A204.1 (cell line): ENCODE results near the gene METTL27.
"Not testable (repeated sequence)": the region's sequence is repeated elsewhere in the genome, so short reads cannot be mapped to it uniquely, and the experiment has no call there.

Source experiments
- FAIRE-seq: peaks from 2 replicates; lab custom pipeline; 2012; peaks lifted over from hg19 to GRCh38; lab: Jason Lieb, UNC

METTL27 gene

DNA sequence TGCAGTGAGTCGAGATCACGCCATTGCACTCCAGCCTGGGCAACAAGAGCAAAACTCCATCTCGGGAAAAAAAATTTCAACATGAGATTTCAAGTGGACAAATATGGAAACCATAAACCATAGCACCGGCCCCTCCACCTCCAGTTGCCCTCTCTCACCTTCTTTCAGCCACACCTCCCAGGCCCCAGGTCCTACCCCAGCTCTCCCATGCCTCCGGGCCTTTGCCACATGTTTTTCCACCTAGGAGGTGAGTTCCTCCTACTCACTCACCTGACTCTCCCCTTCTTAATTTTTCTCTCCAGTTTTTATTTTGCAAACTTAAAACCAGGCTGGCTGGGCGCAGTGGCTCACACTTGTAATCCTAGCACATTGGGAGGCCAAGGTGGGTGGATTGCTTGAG lies 25.2 kb downstream of the METTL27 start:
- FAIRE-seq = no peak

GRCh38 chr7:73815436-73815835 lies 26.9 kb downstream of the METTL27 start:
- no peak for FAIRE-seq

GRCh38 chr7:73812996-73813395 lies 29.3 kb downstream of the METTL27 start:
- FAIRE-seq = no peak

DNA sequence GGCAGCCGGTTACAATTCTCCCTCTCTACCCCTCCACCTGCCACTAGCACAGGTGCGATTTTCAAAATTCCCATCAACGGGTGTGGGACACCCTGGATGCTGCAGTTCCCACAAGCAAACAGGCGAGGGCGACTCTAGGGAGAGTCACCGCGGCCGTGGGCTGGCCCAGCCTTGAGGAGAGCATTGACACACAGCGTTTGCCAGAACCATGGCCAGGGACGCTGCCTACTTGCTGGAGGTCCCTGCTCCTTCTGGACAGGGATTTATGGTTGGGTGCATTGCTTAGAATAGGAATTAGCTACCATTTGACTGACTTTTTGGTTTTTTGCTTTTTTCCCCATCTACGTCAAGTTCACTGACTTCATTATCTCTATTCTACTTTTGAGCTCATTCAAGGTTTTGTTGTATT lies 30.6 kb downstream of the METTL27 start:
- no peak for FAIRE-seq

DNA sequence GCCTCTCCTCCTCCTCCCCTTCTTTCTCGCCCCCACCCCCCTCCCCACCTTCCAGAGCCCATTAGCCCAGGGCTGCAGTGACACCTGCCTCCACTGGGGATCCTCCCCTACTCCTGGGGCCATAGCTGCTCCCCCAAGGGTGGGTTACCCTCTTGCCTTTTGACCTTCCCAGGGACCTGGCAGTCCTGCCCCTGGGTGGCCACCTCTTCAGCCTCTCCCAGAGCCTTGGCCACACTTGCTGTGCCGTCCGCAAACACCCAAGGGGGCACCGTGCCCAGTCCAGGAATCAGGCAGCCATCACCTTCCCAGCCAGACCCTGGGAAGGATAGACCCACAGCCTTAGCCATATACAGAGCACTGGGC lies 31.3 kb downstream of the METTL27 start:
- FAIRE-seq = no peak

DNA sequence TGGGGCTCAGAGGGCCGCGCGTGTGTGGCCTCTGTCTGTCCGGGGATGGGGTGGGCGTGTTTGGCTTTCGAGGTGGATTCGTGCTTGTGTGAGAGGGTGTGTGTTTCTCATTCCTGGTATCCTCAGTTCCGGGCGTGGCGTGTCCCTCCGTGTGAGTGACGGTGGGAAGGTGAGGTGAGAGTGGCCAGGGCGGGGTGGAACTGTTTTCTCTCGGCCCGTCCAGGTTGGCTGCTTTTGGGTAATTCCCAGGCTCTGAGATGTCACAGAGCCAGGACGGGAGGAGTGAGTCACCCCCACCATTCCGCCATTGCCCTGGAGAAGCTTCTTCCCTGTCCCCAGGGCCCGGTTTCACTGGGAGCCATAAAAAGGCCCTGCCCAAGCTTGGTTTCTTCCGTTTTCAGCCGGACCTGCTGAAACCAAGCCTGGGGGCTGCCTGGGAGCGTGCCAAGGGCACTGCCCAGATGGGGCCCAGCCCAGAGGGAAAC lies 32.8 kb downstream of the METTL27 start:
- FAIRE-seq = no peak

- no peak for FAIRE-seq
These were observed 39.9 kb downstream of the METTL27 start for GRCh38 chr7:73802459-73802858.

DNA sequence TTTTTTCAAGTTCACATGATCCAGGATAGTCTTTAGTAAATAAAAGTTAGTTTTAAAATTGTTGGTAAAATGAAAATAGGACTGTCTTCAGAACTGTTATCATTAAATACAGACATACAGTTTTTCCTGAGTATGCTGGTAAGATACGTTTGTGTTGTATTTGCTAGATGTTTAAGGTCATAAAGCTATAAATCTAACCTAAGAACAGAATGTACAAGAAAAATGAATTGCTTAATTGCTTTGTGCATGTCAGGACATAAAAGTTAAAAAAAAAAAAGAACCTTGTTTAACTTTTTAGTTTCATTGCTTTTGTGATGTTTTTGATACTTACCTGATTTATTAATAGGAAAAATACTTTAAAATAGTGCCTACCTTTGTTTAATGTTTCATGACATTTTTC lies 40.7 kb downstream of the METTL27 start:
- no peak for FAIRE-seq

- FAIRE-seq = no peak
These were observed 42.8 kb downstream of the METTL27 start for GRCh38 chr7:73799282-73800141.

GRCh38 chr7:73797176-73797575 lies 45.1 kb downstream of the METTL27 start:
- not testable (repeated sequence) for FAIRE-seq

GRCh38 chr7:73796656-73797055 lies 45.7 kb downstream of the METTL27 start:
- FAIRE-seq = not testable (repeated sequence)

- not testable (repeated sequence) for FAIRE-seq
These were observed 47.1 kb downstream of the METTL27 start for GRCh38 chr7:73795188-73795587.

GRCh38 chr7:73791170-73791690 lies 51.1 kb downstream of the METTL27 start:
- FAIRE-seq = not testable (repeated sequence)

DNA sequence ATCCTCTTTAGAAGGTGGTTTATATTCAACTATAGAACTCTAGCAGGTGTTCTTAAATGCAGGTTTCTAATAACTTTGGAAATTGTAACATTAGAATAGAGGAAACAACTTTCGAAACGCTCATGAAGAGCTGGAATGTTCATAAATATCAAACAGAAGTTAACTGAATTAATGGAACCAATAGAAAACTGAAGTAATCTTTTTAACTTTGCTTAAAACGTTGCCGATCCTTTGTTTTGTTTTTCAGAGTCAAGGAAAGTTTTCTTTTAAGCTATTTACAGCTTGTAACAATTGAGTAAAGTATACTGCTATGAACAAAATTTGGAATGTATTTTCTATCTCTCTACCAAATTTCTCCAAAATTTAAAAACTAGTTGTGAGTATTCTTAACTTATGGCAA lies 53.3 kb downstream of the METTL27 start:
- no peak for FAIRE-seq

DNA sequence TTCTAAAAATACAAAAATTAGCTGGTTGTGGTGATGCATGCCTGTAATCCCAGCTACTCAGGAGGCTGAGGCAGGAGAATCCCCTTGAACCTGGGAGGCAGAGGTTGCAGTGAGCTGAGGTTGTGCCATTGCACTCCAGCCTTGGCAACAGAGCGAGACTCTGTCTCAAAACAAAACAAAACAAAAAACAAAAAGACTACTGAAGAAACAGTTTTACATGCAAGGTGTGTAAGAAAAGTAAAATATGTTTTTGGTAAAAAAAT lies 54.6 kb downstream of the METTL27 start:
- not testable (repeated sequence) for FAIRE-seq

- FAIRE-seq = no peak
These were observed 55.7 kb downstream of the METTL27 start for GRCh38 chr7:73786588-73786987.
